H1 (cell line): ENCODE measurements around the gene CBR3. TPM values are rescaled to one million over a fixed set of nuclear protein-coding genes. Genes with fewer than 3 reads are reported as not detected.

ENCODE experiments used
- EGR1 ChIP-seq: IDR thresholded peaks from 2 replicates; pipeline ENCODE4 v1.6.1; 2011; ENCODE audit warnings: low read depth, low read length, borderline replicate concordance
- EZH2 ChIP-seq: fragments of 200-600 bp; sonication (generic); IDR thresholded peaks from 2 replicates; pipeline ENCODE4 v1.7.1; 2012; ENCODE audit warnings: low read depth, mild to moderate bottlenecking, moderate library complexity, low read length, inconsistent platforms; ENCODE audit not compliant: severe bottlenecking
- HDAC6 ChIP-seq: IDR thresholded peaks from one replicate; pipeline ENCODE4 v1.7.1; 2012; ENCODE audit warnings: low read depth, mild to moderate bottlenecking, inconsistent platforms, low read length, moderate library complexity
- JUND ChIP-seq: IDR thresholded peaks from 2 replicates; pipeline ENCODE4 v1.6.1; 2011; ENCODE audit warnings: mild to moderate bottlenecking, improper control_type of control experiment, low read length
- KDM4A ChIP-seq: IDR thresholded peaks from one replicate; pipeline ENCODE4 v1.7.1; 2012; ENCODE audit warnings: low read depth, mild to moderate bottlenecking, moderate library complexity, low read length, inconsistent platforms; ENCODE audit not compliant: severe bottlenecking
- KDM5A ChIP-seq: fragments of 200-600 bp; IDR thresholded peaks from 2 replicates; pipeline ENCODE4 v1.7.1; 2012; ENCODE audit warnings: mild to moderate bottlenecking, low read length, inconsistent platforms, mixed read lengths
- NRF1 ChIP-seq: IDR thresholded peaks from 2 replicates; pipeline ENCODE4 v1.6.1; 2011; ENCODE audit warnings: mild to moderate bottlenecking, low read depth, low read length, improper control_type of control experiment
- RXRA ChIP-seq: IDR thresholded peaks from 2 replicates; pipeline ENCODE4 v1.6.1; 2011; ENCODE audit warnings: low read depth, mild to moderate bottlenecking, low read length, moderate library complexity; ENCODE audit not compliant: insufficient read depth
- SIN3A ChIP-seq, 2 experiments: IDR thresholded peaks in 1 of 2; conservative IDR thresholded peaks in 1 of 2; 2 replicates each; pipeline ENCODE4 v1.6.1; 2011 to 2012; ENCODE audit warnings: low read length in 2 of 2, improper control_type of control experiment in 1 of 2, low read depth in 1 of 2, mild to moderate bottlenecking in 1 of 2
- SP1 ChIP-seq: IDR thresholded peaks from 2 replicates; pipeline ENCODE4 v1.6.1; 2011; ENCODE audit warnings: low read depth, low read length
- SRF ChIP-seq: IDR thresholded peaks from 2 replicates; pipeline ENCODE4 v1.6.1; 2011; ENCODE audit warnings: mild to moderate bottlenecking, low read depth, low read length, moderate library complexity
- polyA plus RNA-seq, 7 experiments: library from polyadenylated mRNA; depleted of rRNA in 3 of 7; stranded (reverse) in 5 of 7; unstranded in 2 of 7; fragments of >200 nt in 5 of 7; fragments of 200-250 nt in 2 of 7; gene quantifications; 1 replicate in 5 of 7; 2 replicates in 1 of 7; 4 replicates in 1 of 7; pipeline versions ENCODE4 v1.2.1 to v1.2.3, GENCODE V29; 2011 to 2013; ENCODE audit warnings: missing spikeins in 2 of 7, mixed read lengths in 2 of 7
- total RNA-seq: library from RNA; stranded (reverse); fragmentation: NEBNext Ultra II Directional; extraction: Animal tissue kit (Norgen Biotek cat#: 25700); gene quantifications from 2 replicates; pipeline ENCODE4 v1.2.1, GENCODE V29; 2021

The CBR3 gene
- total and polyA plus RNA-seq, 2 of the 8 experiments (the other 6 are each of a cell fraction or from before 2014, with no cell fraction given) = 1.2 to 4.3 TPM

DNA sequence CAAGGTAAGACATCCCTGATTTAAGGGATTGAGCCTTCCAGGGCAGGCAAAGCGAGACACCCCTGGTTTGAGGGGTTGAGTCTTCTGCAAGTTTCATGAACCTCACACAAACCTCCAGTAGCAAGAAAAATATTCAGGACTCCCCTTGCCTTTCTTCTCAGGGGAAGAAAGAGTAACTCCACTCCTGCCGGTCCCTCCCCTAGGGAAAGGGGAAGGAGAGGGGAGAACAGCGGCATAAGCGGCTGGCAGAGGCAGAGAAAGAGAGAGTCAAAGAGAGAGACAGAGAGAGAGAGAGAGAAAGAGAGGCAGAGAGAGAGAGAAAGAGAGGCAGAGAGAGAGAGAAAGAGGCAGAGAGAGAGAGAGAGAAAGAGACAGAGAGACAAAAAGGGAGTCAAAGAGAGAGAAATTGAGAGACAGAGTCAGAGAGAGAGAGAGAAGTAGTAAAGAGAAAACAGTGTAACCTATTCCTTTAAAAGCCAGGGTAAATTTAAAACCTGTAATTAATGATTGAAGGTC is 29.5 kb upstream of the CBR3 start (continued):
- TF ChIP-seq HDAC6 (no peak), KDM4A (no peak), NRF1 (no peak), KDM5A (no peak), SRF (no peak), EZH2 (no peak), EGR1 (no peak), SP1 (no peak), SIN3A (conservative IDR thresholded peaks at IDR 0.05 in 1 of 2, IDR thresholded peaks at IDR 0.05 in 1 of 2; ENCODE audit: low read depth in 1 of 2, low read length in 2 of 2) (no peak), JUND (no peak), RXRA (no peak)
